Activated CD4-positive, alpha-beta T cell treated with anti-CD3 and anti-CD28 coated beads for 48 hours (primary cell): ENCODE measurements around the gene CYP4F2.
"Not testable (repeated sequence)": the region's sequence is repeated elsewhere in the genome, so short reads cannot be mapped to it uniquely, and the experiment has no call there.

ENCODE experiments used
- DNase-seq: peaks from one replicate; pipeline ENCODE4 v3.0.0-alpha.2; 2020

CYP4F2 gene

DNA sequence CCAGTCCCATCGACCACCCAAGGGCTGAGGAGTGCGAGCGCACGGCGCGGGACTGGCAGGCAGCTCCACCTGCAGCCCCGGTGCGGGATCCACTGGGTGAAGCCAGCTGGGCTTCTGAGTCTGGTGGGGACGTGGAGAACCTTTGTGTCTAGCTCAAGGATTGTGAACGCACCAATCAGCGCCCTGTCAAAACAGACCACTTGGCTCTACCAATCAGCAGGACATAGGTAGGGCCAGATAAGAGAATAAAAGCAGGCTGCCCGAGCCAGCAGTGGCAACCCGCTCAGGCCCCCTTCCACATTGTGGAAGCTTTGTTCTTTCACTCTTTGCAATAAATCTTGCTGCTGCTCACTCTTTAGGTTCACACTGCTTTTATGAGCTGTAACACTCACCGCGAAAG is 2.2 kb upstream of the CYP4F2 start:
- not testable (repeated sequence) for DNase-seq

GRCh38 chr19:15899561-15899960 is 1.7 kb upstream of the CYP4F2 start:
- not testable (repeated sequence) for DNase-seq

- DNase-seq, result no peak
Observed at GRCh38 chr19:15897026-15897737, 692 bp downstream of the CYP4F2 start.

DNA sequence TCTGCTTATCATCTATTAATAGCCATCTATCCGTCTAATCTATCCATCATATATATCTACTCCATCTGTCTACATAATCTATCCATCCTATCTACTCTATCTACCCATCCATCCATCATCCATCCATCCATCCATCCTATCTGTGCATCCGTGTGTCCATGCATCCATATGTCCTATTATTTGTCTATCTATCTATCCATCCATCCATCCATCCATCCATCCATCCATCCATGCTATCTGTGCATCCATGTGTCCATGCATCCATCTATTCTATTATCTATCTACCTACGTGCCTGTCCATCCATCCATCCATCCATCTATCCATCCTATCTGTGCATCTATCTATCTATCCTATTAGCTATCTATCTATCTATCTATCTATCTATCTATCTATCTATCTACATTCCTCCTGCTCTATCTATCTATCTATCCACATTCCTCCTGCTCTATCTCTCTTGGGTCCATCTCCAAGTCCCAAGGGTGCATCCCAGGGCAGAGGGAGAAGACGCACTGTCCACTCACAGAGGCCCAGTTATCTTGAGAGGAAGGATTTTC is 1.9 kb downstream of the CYP4F2 start:
- no peak for DNase-seq

DNA sequence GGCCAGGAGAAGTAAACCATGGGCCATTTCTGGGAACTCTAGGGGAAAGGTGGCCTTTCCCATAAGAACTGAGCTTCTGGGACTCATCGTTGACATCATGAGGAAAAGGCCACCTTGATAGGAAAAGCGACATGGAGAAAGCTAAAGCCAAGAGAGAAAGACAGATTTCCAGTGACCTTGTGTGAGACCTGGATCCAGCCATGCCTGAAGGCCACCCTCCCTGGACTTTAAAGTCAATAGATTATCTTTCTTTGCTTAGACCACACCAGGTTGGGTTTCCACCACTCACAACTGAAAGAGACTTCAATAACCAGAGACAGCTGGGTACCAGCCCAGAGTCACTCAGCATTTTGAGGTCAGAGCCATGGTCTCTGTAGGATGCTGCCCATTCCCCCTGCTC is 3.5 kb downstream of the CYP4F2 start:
- no peak for DNase-seq

DNA sequence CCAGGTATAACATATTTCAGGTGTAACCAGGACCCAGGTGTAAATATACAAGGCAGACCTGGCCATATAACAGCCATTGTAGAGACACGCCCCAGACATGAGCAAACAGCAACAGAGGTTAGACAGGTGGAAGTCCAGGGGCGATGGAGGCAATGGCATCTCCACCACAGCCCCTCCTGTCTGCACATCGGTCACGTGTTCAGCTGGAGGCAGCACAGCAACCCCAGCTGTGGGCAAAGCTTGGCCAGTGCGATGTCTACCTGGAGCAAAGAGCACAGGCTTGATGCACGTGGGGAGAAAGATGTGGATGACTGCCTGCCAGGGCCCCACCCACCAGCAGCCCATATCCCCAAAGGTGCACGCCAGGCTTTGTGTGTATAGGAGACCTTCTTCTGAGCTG is 4.4 kb downstream of the CYP4F2 start:
- no peak for DNase-seq

GRCh38 chr19:15892012-15892411 is 5.9 kb downstream of the CYP4F2 start:
- DNase-seq, result no peak

GRCh38 chr19:15891434-15891833 is 6.4 kb downstream of the CYP4F2 start:
- no peak for DNase-seq

- not testable (repeated sequence) for DNase-seq
Observed at GRCh38 chr19:15889339-15889738, 8.5 kb downstream of the CYP4F2 start.

DNA sequence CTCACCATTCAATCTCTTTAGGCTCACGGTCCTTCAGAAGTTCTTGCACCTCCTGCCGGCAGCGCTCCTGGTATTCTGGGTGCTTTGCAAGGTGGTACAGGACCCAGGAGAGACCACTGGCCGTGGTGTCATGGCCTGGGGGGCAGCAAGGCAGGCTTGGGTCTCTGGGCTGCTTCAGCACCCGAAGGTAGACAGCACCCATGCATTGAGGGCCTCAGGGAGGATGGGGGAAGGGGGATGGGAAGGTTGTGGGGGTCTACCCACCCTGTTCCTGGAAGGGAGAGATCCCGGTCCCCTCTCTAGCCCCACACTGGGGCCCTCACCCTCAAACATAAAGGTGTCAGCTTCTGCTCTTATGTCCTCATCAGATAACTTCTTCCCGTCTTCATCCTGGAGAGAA is 12.0 kb downstream of the CYP4F2 start:
- DNase-seq, result no peak

GRCh38 chr19:15885167-15885566 is 12.7 kb downstream of the CYP4F2 start:
- DNase-seq, result no peak

- DNase-seq, result not testable (repeated sequence)
Observed at GRCh38 chr19:15883329-15883728, 14.5 kb downstream of the CYP4F2 start.

DNA sequence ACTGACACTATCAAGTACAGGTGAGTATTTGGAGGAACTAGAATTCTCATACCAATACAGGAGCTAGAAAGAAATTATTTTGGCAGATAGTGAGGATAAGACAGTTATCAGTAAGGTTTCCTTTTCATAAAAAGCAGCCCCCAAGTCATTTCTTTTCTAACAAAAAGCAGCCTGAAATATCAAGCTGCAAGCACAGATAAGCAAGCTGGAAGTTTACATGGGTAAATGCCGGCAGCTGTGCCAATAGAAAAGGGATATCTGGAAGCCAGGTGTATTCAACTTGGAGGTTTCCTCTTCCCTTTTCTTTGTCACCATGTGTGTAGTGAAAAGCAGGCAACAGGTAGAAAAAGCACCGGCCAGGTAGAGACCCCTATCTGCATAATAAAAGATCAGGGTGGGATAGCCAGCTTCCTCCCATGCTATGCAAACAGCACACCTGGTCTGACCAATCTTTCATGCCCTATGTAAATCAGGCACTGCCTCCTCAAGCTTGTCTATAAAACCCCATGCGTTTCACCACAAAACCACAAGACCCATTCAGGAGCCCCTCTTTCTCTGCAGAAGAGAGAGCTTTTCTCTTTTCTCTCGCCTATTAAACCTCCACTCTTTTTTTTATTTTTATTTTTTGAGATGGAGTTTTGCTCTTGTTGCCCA is 22.9 kb downstream of the CYP4F2 start:
- no peak for DNase-seq

GRCh38 chr19:15873771-15874170 is 24.1 kb downstream of the CYP4F2 start:
- DNase-seq, result not testable (repeated sequence)

GRCh38 chr19:15871570-15871969 is 26.3 kb downstream of the CYP4F2 start:
- peak; percentile 17 for DNase-seq

- no peak for DNase-seq
Observed at GRCh38 chr19:15869873-15870272, 28.0 kb downstream of the CYP4F2 start.

DNA sequence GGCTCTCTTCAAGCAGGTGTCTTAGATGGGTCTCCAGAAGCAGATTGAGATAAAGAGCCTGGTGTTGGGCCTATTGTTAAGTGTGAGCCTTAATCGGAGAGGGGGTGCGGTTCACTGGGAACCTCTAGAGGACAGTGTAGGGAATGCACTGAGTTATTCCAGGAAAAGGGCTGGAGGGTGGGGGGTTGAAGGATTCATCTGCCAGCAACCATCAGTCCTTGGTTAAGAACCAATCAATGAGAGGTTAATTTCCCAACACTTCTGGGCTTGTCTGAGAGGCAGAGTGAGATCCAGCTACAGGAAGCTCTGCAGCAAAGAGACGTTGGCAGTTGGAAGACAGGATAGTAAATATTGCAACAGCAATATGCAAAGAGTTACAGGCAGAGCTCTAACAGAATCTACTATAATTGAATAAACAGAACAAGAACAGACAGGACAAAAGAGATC is 28.7 kb downstream of the CYP4F2 start:
- peak; percentile 47 for DNase-seq

GRCh38 chr19:15866636-15867035 is 31.2 kb downstream of the CYP4F2 start:
- DNase-seq, result no peak

DNA sequence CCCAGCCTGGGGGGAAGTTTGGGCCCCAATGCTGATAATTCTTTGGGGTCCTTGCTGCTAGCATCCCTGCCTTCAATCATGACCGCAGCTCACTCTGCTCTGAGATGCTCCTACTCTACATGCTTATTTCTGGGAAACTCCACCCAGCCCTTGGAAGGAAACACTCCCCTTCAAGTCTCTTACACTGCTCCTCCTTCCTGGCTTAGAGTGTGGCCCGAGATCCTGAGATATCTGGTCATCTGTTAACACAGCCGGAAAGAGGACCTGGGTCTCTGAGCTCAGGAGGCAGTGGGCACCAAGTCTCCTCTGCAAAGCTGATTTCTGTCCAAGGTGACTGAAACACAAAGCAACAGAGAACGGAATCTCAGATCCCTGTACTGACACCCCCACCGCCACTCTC is 33.0 kb downstream of the CYP4F2 start:
- no peak for DNase-seq

DNA sequence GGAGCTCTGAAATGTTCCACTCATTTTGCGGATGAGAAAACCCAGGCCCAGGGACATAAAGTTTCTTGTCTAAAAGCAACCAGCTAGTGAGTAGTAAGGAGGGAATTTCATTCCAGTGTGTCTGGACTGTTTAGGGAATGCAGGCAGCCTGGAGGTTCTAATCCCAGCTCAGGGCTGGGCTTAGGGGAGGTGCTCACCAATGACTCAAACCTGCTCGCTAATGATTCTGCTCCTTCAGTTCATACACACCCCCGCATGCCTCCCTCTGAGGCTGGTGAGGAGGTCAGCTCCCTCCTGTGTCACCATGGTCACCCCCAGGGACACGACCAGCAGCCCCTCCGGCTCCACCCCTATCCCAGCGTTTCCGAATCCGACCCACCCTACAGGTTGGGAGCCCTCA is 34.6 kb downstream of the CYP4F2 start:
- no peak for DNase-seq

- no peak for DNase-seq
Observed at GRCh38 chr19:15862444-15862843, 35.4 kb downstream of the CYP4F2 start.

DNA sequence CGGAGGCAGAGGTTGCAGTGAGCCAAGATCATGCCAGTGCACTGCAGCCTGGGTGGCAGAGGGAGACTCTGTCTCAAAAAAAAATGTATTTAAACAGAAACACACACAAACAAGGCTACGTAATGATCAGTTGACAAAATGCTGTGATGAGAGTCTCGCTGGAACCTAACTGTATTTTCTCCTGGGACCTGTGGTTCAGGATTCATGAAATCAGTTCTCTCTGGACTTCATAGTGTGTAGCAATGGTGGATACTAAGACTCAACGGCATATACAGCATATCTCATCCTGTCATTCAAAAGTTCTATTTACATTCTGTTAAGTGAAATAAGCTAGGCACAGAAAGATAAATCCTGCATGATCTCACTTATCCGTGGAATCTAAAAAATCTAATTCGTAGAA is 37.4 kb downstream of the CYP4F2 start:
- no peak for DNase-seq

DNA sequence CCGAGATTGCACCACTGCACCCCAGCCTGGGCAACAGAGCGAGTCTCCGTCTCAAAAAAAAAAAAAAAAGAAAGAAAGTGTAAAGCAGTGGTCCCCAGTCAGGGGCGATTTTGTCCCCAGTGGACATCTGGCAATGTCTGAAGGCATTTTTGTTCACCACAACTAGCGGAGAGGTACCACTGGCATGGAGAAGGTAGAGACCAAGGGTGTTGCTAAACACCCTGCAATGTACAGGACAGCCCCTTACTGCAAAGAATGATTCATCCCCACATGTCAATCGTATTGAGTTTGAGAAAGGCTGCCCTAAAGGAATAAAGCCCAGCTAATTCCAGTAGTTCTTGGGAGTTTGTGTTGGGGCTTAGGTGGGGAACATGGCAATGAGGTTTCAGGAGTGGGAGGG is 38.7 kb downstream of the CYP4F2 start:
- no peak for DNase-seq

GRCh38 chr19:15850385-15850784 is 47.5 kb downstream of the CYP4F2 start:
- no peak for DNase-seq
